GM10248 (cell line): ENCODE results near the gene POFUT2.

Experiments
- CTCF ChIA-PET: fragments of 300-600 bp; sonication (Branson Sonifier 250); formaldehyde crosslinking; extraction: SDS; loops from one replicate; lab custom pipeline; 2021; ENCODE audit warnings: antibody characterized with exemption; lab: Yijun Ruan, JAX
- POLR2A ChIA-PET: fragments of 350-650 bp; sonication (Branson Sonifier 250); formaldehyde crosslinking; extraction: SDS; loops from one replicate; lab custom pipeline; 2020; ENCODE audit warnings: antibody characterized with exemption; lab: Yijun Ruan, JAX
- DNase-seq: peaks from one replicate; pipeline ENCODE4 v3.0.0; 2012; ENCODE audit errors: extremely low spot score
- CTCF ChIP-seq: IDR thresholded peaks from 2 replicates; pipeline ENCODE4 v1.5.1; 2012; ENCODE audit warnings: mild to moderate bottlenecking, low read depth; ENCODE audit errors: extremely low read depth, missing control alignments, control extremely low read depth

POFUT2 gene

GRCh38 chr21:45227735-45228134 lies 60.0 kb downstream of the POFUT2 start:
- ChIA-PET CTCF (interaction anchor here (1.1 to 2.0 kb wide), 3 partner anchors 10 to 86 kb away, joined by 3 to 5 read pairs (median 3); no protein-coding TSS in a partner anchor), POLR2A (no interaction called here)
- no peak for TF ChIP-seq CTCF
- no peak for DNase-seq

GRCh38 chr21:45226540-45227326 lies 61.0 kb downstream of the POFUT2 start:
- no peak for DNase-seq
- POLR2A ChIA-PET, result no interaction called here
- CTCF ChIA-PET, result interaction anchor here (1.1 to 2.0 kb wide), 2 partner anchors 15 to 85 kb away, joined by 3 to 5 read pairs; no protein-coding TSS in a partner anchor
- TF ChIP-seq CTCF, result no peak

GRCh38 chr21:45225741-45226327 lies 61.9 kb downstream of the POFUT2 start:
- no peak for DNase-seq
- CTCF ChIA-PET, result no interaction called here
- POLR2A ChIA-PET, result no interaction called here
- no peak for TF ChIP-seq CTCF

DNA sequence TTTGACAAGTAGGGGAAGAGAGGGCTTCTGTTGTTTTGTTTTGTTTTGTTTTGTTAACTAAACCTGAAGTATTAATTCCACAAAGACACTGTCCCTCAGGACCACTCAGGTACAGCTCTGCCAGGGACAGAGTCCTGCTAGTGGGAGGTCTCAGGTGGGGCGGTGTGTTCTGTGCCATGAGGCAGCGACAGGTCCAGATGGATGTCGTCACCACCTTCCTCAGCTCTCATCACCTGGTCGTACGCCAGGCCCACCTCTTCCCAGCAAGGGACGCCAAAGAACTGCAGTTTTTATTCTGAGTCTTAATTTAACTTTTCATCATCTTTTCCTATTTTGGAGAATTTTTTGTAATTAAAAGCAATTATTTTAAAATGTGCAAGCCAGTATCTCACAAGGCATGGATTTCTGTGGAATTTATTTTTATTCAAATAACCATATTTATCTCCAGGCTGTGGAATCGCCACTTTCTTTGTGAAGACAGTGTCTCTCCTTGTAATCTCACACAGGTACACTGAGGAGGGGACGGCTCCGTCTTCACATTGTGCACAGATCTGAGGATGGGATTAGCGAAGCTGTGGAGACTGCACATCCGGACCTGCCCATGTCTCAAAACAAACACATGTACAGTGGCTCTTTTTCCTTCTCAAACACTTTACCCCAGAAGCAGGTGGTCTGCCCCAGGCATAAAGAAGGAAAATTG lies 62.5 kb downstream of the POFUT2 start:
- no peak for DNase-seq
- ChIA-PET POLR2A (no interaction called here), CTCF (no interaction called here)
- no peak for TF ChIP-seq CTCF

DNA sequence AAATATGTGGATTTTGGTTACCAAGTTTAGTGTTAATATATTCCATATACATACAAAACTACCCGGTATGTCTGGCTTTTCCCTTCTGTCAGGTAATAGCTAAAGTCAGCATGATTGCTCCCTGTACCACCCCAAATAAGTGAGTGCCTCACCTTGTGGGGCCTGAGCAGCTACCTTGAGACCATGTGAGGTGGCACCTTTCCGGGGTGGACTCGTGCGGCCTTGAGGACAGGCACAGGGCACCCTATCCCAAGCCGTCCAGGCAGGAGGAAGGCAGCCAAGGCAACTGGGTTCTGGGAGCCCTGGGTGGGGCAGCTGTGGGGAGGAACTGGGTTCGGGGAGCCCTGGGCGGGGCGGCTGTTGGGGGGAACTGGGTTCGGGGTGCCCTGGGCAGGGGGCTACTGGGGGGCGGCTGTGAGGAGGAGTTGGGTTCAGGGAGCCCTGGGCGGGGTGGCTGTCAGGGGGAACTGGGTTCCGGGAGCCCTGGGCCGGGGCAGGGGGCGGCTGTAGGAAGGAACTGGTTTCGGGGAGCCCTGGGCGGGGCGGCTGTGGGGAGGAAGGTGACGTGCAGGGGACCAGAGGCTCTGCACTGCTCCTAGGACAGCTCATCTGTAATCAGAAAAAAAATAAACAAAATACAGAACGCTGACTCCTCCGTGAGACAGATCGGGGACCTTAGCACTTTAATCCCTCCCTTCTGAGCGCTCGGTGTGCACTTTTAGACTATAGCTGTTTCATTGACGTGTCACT lies 63.3 kb downstream of the POFUT2 start:
- no peak for TF ChIP-seq CTCF
- ChIA-PET CTCF (interaction anchor here (1.5 kb wide), 3 partner anchors 11 to 85 kb away, joined by 3 to 4 read pairs (median 4); no protein-coding TSS in a partner anchor), POLR2A (no interaction called here)
- peak; percentile 47 for DNase-seq
